ENCODE data around the gene RAPGEF6.
A peak's percentile ranks its signal among the peaks of the same experiment; 100 is the strongest.
"Not testable (repeated sequence)": the region's sequence is repeated elsewhere in the genome, so short reads cannot be mapped to it uniquely, and the experiment has no call there.

RAPGEF6 gene

GRCh38 chr5:131387255-131387654 lies 247.8 kb downstream of the RAPGEF6 start:
- DNase-seq (ENCODE audit: low read depth in 2 of 2) = no peak

DNA sequence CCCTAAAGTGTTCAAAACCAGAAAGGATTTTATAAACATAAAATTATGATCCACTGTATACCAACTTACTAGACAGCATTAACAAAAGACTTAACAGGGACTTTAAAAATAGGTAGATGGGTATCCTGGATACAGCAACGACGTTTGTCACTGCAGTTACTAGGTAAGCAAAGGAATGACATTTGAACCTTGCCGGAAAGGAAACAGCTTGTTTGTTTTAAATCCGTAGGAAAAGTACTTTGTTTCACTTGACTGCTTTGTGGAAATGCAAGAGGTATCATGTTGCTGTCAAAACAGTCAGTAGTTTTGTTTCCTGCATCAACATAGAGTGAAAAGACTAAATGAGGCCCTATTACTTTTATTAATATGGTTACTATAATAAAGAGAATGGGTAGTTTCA lies 248.2 kb downstream of the RAPGEF6 start:
- DNase-seq (ENCODE audit: low read depth in 2 of 2) = no peak

DNA sequence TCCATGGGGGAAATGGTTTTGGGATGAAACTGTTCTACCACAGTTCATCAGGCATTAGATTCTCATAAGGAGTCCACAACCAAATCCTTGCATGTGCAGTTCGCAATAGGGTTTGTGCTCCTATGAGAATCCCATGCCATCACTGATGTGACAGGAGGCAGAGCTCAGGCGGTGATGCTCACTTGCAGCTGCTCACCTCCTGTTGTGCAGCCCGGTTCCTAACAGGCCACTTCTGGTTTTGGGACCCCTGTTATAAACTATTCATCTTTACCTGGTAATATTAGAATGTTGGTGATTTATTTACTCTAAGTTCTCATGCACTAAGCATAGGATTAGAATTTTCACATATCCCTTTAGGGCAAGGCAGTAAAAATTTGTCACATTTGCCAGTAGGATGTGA lies 248.9 kb downstream of the RAPGEF6 start:
- no peak for DNase-seq (ENCODE audit: low read depth in 2 of 2)

DNA sequence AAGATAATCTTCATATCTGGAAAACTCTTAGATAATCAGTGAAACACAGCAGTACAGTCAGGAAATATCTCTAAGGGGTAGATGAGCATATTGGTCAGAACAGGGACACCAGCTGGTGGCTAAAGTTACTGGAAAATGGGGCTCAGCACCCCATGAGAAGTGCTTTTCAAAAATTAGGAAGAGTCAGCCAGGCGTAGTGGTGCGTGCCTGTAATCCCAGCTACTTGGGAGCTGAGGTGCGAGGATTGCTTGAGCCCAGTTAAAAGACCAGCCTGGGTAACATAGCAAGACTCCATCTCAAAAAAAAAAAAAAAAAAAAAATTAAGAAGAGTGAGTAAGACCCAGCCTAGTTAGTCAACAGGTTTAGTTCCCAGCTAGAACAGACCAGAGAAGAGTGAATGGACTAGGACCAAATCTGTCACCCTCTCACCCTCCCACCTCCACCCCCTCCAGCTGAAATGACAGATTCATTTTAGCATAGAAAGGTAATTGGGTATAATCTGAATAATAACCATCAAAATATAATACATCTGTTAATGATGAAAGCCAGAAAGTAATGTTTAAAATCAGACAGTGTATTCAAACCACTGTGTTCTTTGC lies 250.3 kb downstream of the RAPGEF6 start:
- peak; percentile 37 to 53 for DNase-seq (ENCODE audit: low read depth in 2 of 2)

DNA sequence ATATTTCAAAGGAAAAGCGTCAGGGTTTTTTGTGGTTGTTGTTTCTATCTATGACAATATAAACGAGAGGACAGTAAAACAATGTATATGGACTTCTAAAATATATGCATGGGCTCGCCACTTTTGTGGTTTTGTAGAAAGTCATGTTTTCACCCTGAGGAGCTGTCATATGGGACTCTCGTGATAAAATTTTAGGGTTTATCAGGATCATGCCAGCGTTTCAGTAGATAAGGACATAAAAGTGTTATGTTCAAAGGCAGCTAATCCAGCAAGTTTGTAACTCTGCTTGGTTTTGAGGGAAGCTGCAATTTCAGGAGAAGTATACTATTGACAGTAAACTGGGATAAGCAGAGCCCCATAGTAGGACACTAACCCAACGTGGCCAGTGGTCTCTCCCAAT lies 250.9 kb downstream of the RAPGEF6 start:
- no peak for DNase-seq (ENCODE audit: low read depth in 2 of 2)

- no peak for DNase-seq (ENCODE audit: low read depth in 2 of 2)
These were observed 252.3 kb downstream of the RAPGEF6 start for GRCh38 chr5:131382407-131383395.

- no peak for DNase-seq (ENCODE audit: low read depth in 2 of 2)
These were observed 253.3 kb downstream of the RAPGEF6 start for GRCh38 chr5:131381777-131382176.

DNA sequence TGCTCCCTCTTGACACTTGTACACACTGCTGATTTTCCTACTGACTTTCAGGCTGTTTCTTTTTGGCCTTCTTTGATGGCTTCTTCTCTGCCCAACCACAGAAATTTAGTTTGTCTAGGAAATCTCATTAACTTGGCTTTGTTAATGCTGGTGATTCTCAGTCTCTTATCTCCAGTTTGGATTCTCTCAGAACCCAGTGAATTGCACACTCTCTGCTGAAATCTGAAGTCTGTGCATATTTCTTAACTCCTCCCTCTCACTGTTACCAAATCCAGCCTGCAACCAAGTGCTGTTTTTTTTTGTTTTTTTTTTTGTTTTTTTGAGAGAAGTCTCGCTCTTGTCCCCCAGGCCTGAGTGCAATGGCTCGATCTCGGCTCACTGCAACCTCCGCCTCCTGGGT lies 254.0 kb downstream of the RAPGEF6 start:
- DNase-seq (ENCODE audit: low read depth in 2 of 2) = no peak

- DNase-seq (ENCODE audit: low read depth in 2 of 2) = not testable (repeated sequence)
These were observed 254.8 kb downstream of the RAPGEF6 start for GRCh38 chr5:131380238-131380637.

DNA sequence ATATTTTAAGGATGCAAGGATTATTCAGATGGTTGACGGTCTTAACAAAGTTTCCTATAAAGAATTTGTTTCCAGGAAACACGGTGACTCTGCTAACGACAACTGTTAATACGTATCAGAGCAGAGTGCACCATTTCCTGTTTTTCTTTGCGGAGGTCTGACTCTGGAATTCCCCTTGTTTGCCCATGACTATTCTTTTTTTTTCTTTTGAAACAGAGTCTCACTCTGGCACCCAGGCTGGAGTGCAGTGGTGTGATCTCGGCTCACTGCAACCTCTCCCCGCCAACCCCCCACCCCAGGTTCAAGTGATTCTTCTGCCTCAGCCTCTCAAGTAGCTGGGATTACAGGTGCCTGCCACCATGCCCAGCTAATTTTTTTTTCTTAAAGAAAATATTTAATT lies 255.3 kb downstream of the RAPGEF6 start:
- DNase-seq (ENCODE audit: low read depth in 2 of 2) = peak; percentile 48 to 49

DNA sequence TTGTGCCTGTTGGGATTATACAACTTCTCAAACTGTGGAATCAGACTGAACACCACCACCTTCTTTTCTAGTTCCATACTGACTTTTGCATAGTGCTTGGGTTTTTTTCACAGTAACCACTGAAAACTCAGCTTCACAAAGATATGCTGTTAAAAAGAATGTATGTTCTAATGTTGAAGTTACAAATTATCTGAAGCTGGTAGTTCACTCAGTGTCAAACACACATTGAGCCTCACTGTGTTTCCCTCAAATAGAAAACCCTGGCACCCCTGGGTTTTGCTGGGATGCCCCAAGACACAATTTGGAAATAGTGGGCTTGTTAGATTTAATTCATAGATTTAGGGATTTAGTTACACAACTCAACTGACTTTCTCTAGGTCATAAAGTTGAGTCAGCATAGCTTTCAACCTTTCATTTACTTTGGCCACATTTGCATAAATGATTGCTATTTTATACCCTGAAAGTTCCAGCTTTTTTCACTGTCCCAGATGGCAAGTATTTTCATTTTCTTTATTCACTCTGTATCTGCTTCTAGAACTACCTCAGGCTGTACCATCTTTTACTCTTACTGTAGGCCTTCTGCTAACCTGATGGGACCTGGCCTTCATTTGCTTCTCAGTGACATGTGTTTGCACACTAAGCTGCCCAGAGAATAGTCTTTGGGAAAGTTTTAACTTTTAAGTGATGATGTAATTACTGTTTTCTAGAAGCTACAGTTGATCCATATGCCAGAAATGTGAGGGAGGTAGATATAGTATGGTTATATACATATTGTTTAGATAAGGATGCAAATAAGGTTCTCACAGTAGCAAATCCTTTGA lies 256.1 kb downstream of the RAPGEF6 start:
- no peak for DNase-seq (ENCODE audit: low read depth in 2 of 2)

DNA sequence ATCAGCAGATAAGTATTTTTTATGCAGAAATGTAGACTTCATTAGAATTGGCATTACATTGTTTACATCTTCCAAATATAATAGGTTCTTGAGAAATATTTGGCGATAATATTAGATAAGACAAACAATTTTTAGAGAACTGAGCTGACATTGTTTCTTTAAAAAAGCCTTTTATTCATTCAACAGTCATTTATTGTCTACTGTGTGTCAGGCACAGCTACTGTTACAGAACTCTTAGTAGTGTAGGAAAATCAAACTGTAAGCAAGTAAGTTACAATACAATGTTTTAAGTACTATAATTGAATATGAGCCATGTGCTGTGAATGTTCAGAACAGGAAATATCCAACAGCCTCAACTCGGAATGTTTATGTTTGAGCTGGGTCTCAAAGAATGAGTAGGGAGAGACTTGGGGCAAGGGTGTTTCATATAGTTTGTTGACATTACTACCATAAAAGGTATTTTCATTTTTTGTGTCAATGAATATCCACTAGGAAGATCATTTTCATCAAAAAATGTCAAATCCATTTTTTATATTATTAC lies 257.2 kb downstream of the RAPGEF6 start:
- DNase-seq (ENCODE audit: low read depth in 2 of 2) = no peak

DNA sequence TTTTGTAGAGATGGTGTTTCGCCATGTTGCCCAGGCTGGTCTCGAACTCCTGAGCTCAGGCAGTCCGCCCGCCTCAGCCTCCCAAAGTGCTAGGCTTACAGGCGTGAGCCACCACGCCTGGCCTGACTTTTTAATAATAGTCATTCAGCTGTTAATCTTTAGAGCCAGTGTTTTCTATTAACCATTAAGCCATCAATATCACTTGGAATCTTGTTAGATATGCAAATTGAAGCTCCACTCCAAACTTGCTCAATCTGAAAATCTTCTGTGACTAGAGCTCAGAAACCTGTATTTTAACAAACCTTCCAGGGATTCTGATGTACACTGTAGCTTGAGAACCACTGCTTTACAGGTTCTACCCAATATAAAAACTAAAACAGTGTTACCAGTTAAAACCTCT lies 257.7 kb downstream of the RAPGEF6 start:
- DNase-seq (ENCODE audit: low read depth in 2 of 2) = no peak

- no peak for DNase-seq (ENCODE audit: low read depth in 2 of 2)
These were observed 259.7 kb downstream of the RAPGEF6 start for GRCh38 chr5:131375351-131375750.
